Ovary (tissue), 9 donors: Measurements from ENCODE around the gene UNC13D. TPM values are rescaled to one million over a fixed set of nuclear protein-coding genes. Genes with fewer than 3 reads are reported as not detected.

Source experiments
- DNase-seq, 5 donors: peaks; one replicate each; pipeline ENCODE4 v3.0.0-alpha.2; 2019 to 2020
- H3K27ac ChIP-seq, 2 donors: fragments of 200-600 bp; one replicate each; pipeline versions ENCODE4 v1.5.1 to v1.8.0; 2019 to 2022
- H3K27me3 ChIP-seq: fragments of 200-600 bp; one replicate; pipeline ENCODE4 v1.8.0; 2022
- H3K36me3 ChIP-seq: fragments of 200-600 bp; sonication (generic); one replicate; pipeline ENCODE4 v1.5.1; 2019
- H3K4me1 ChIP-seq: one replicate; pipeline ENCODE4 v1.8.1; 2013; ENCODE audit warnings: mild to moderate bottlenecking, moderate library complexity; ENCODE audit not compliant: insufficient read depth
- H3K4me3 ChIP-seq: fragments of 200-600 bp; sonication (generic); one replicate; pipeline ENCODE4 v1.5.1; 2017
- H3K9me3 ChIP-seq, 2 donors: fragments of 200-600 bp in 1 of 2; sonication (generic) in 1 of 2; one replicate each; pipeline versions ENCODE4 v1.5.1 to v1.8.1; 2013 to 2019; ENCODE audit warnings: mild to moderate bottlenecking in 1 of 2, moderate library complexity in 1 of 2
- CTCF ChIP-seq, 3 donors: fragments of 450-650 bp in 2 of 3; fragments of 200-600 bp in 1 of 3; IDR thresholded peaks; one replicate each; pipeline versions ENCODE4 v1.5.1 to v1.8.0; 2016 to 2022; ENCODE audit warnings: antibody characterized with exemption in 3 of 3, mild to moderate bottlenecking in 1 of 3
- EP300 ChIP-seq: sonication (generic); formaldehyde crosslinking; IDR thresholded peaks from one replicate; pipeline ENCODE4 v1.6.1; 2017; ENCODE audit warnings: antibody characterized with exemption
- POLR2A ChIP-seq: fragments of 450-650 bp; IDR thresholded peaks from one replicate; pipeline ENCODE4 v1.6.1; 2017; ENCODE audit warnings: antibody characterized with exemption, mild to moderate bottlenecking, moderate library complexity
- WGBS, 3 donors: extraction: QIAGEN DNeasy Blood & Tissue Kit in 1 of 3; methylation state at CpG; one replicate each; pipeline versions ENCODE4 v1.1.5 to v1.1.7; 2013 to 2017; 5-methylcytosine and 5-hydroxymethylcytosine counted together
- intact Hi-C, 4 donors: fragments of 100-400 bp; cut with DNase I; formaldehyde crosslinking; loops; one replicate each; pipeline versions ENCODE4 v1.11.0 to v1.15.1; 2022 to 2023
- polyA plus RNA-seq, 2 donors: library from polyadenylated mRNA; stranded (reverse); fragments of 200-250 nt in 1 of 2; fragments of 350-450 nt in 1 of 2; fragmentation: Illumina TruSeq in 1 of 2; extraction: RNeasy Lipid Tissue Mini Kit (QIAGEN cat#74804) in 1 of 2; gene quantifications; one replicate each; pipeline ENCODE4 v1.2.3, GENCODE V29; 2013 to 2014
- total RNA-seq, 7 donors: library from RNA; depleted of rRNA in 2 of 7; stranded (reverse); fragments of >200 nt in 2 of 7; fragmentation: NEBNext Ultra II Directional in 3 of 7; extraction: Animal tissue kit (Norgen Biotek cat#: 25700) in 3 of 7; gene quantifications; one replicate each; pipeline versions ENCODE4 v1.1.0 to v1.2.4, GENCODE V29; 2016 to 2023
- donor health status: DM: no; HTN: no; CAD: no; lungs with moderate emphysema.
- donor health status: DM: no; HTN: no; CAD: no.
- donor health status: Bipolar disorder and iron deficiency.
- donor health status: DM: yes; HTN: yes; CAD: no.
- donor health status: DM: no; HTN: no; CAD: no.
- donor health status: DM: yes; HTN: yes; CAD: no.

The UNC13D gene
- total and polyA plus RNA-seq, 9 donors: 8.9 to 24.9 (median 14.1) TPM

- no peaks in the 10 kb centered on the region for H3K36me3 ChIP-seq
- WGBS, 3 donors: 77 to 83% (median 82%) methylated on average over 12 of the region's 12 CpGs
- no peak overlapping the region for H3K4me3 ChIP-seq
- TF ChIP-seq POLR2A: no peak
- no peak for TF ChIP-seq CTCF (IDR thresholded peaks at IDR 0.05)
- no peak for TF ChIP-seq EP300
- H3K27me3 ChIP-seq: no peaks in the 10 kb centered on the region
- no peak for DNase-seq
- no peaks in the 10 kb centered on the region for H3K9me3 ChIP-seq
- H3K4me1 ChIP-seq: peaks cover 3% of the 10 kb centered on the region
- H3K27ac ChIP-seq: no peak overlapping the region
- intact Hi-C loops: no loop called here
Measured at GRCh38 chr17:75825748-75826370, 18.3 kb downstream of the UNC13D start.

- H3K4me3 ChIP-seq: no peak overlapping the region
- 57 to 67% (median 58%) methylated on average over 13 of the region's 13 CpGs for WGBS, 3 donors
- H3K27me3 ChIP-seq: no peaks in the 10 kb centered on the region
- TF ChIP-seq CTCF (IDR thresholded peaks at IDR 0.05) (no peak), EP300 (no peak), POLR2A (no peak)
- intact Hi-C loops: no loop called here
- H3K4me1 ChIP-seq: peaks cover 3% of the 10 kb centered on the region
- peak overlapping the region in 1 of 2 donors; percentile 4 for H3K27ac ChIP-seq
- H3K9me3 ChIP-seq: no peaks in the 10 kb centered on the region
- no peak for DNase-seq
- no peaks in the 10 kb centered on the region for H3K36me3 ChIP-seq
Measured at GRCh38 chr17:75825149-75825552, 19.1 kb downstream of the UNC13D start.

GRCh38 chr17:75824666-75825065 lies 19.5 kb downstream of the UNC13D start:
- peak overlapping the region in 1 of 2 donors; percentile 4 for H3K27ac ChIP-seq
- DNase-seq: no peak
- H3K36me3 ChIP-seq: no peaks in the 10 kb centered on the region
- H3K9me3 ChIP-seq: no peaks in the 10 kb centered on the region
- peaks cover 3% of the 10 kb centered on the region for H3K4me1 ChIP-seq
- TF ChIP-seq POLR2A (no peak), EP300 (no peak), CTCF (IDR thresholded peaks at IDR 0.05) (no peak)
- no peak overlapping the region for H3K4me3 ChIP-seq
- no peaks in the 10 kb centered on the region for H3K27me3 ChIP-seq
- WGBS, 3 donors: 15 to 25% (median 17%) methylated on average over 2 of the region's 2 CpGs
- intact Hi-C loops: no loop called here

- peaks cover 3% of the 10 kb centered on the region for H3K4me1 ChIP-seq
- intact Hi-C loops: no loop called here
- no peaks in the 10 kb centered on the region for H3K36me3 ChIP-seq
- H3K9me3 ChIP-seq: no peaks in the 10 kb centered on the region
- WGBS, 3 donors: 80 to 86% (median 85%) methylated on average over 13 of the region's 13 CpGs
- H3K4me3 ChIP-seq: no peak overlapping the region
- no peak overlapping the region for H3K27ac ChIP-seq
- TF ChIP-seq CTCF (IDR thresholded peaks at IDR 0.05): no peak
- TF ChIP-seq EP300: no peak
- no peak for TF ChIP-seq POLR2A
- peak in 1 of 5 donors; percentile 14 for DNase-seq
- no peaks in the 10 kb centered on the region for H3K27me3 ChIP-seq
Measured at GRCh38 chr17:75824050-75824552, 20.1 kb downstream of the UNC13D start.
